Ishikawa (cell line): ENCODE measurements around the gene RFX2.

Source experiments
- CEBPB ChIP-seq: IDR thresholded peaks from 2 replicates; pipeline ENCODE4 v1.6.1; 2012
- CREB1 ChIP-seq: IDR thresholded peaks from 2 replicates; pipeline ENCODE4 v1.6.1; 2012; ENCODE audit warnings: low read depth
- EGR1 ChIP-seq: IDR thresholded peaks from 2 replicates; pipeline ENCODE4 v1.6.1; 2012
- EP300 ChIP-seq: IDR thresholded peaks from 2 replicates; pipeline ENCODE4 v1.6.1; 2012; ENCODE audit warnings: borderline replicate concordance
- FOXM1 ChIP-seq: IDR thresholded peaks from 2 replicates; pipeline ENCODE4 v1.6.1; 2012; ENCODE audit warnings: low read depth, borderline replicate concordance
- NFIC ChIP-seq: IDR thresholded peaks from 2 replicates; pipeline ENCODE4 v1.6.1; 2012
- RAD21 ChIP-seq: IDR thresholded peaks from 2 replicates; pipeline ENCODE4 v1.6.1; 2012; ENCODE audit warnings: low read depth
- TAF1 ChIP-seq: IDR thresholded peaks from 2 replicates; pipeline ENCODE4 v1.6.1; 2012; ENCODE audit warnings: low read depth, mild to moderate bottlenecking
- TCF12 ChIP-seq: IDR thresholded peaks from 2 replicates; pipeline ENCODE4 v1.6.1; 2012; ENCODE audit warnings: low read depth
- TEAD4 ChIP-seq: IDR thresholded peaks from 2 replicates; pipeline ENCODE4 v1.6.1; 2012
- YY1 ChIP-seq: IDR thresholded peaks from 2 replicates; pipeline ENCODE4 v1.6.1; 2012; ENCODE audit warnings: low read depth
- ZBTB7A ChIP-seq: IDR thresholded peaks from 2 replicates; pipeline ENCODE4 v1.6.1; 2012; ENCODE audit warnings: low read depth
- TF ChIP-seq, protein P1 (sequence below): IDR thresholded peaks from 2 replicates; pipeline ENCODE4 v1.6.1; 2012
- TF ChIP-seq, protein P2 (sequence below): IDR thresholded peaks from 2 replicates; pipeline ENCODE4 v1.6.1; 2012
- TF ChIP-seq, protein P3 (sequence below): IDR thresholded peaks from 2 replicates; pipeline ENCODE4 v1.6.1; 2012; ENCODE audit warnings: low read depth, mild to moderate bottlenecking

RFX2 gene

DNA sequence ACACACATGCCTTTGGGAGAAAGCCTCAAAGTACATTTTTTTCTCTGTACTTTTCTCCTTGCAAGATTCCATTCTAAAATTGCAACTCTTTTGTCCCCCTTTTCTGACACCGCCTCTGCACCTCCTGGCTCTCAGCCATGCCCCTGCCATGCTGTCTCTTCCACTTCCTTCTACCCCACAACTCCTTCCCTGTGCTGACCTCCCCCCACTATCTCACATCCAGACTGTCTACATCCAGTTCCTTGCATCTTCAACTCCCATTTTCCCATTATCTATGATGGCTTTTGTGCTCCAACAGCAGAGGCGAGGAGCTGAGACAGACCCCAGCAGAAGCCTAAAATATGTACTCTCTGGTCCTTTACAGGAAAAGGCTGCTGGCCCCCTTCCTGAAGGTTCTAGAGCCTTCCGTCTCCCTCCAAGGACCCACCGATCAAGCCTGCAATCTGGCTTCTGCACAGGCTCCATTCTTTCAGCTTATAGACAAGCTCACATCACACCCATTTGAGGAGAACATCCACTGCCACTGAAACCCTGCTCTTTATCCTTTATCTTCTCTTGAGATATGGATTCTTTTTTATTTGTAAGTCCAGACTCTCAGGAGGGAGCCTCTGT lies 50.2 kb downstream of the RFX2 start:
- TF ChIP-seq, protein P1, sequence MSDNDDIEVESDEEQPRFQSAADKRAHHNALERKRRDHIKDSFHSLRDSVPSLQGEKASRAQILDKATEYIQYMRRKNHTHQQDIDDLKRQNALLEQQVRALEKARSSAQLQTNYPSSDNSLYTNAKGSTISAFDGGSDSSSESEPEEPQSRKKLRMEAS, result no peak
- TF ChIP-seq NFIC, result no peak
- no peak for TF ChIP-seq FOXM1
- no peak for TF ChIP-seq RAD21
- TF ChIP-seq YY1, result no peak
- TF ChIP-seq, protein P2, sequence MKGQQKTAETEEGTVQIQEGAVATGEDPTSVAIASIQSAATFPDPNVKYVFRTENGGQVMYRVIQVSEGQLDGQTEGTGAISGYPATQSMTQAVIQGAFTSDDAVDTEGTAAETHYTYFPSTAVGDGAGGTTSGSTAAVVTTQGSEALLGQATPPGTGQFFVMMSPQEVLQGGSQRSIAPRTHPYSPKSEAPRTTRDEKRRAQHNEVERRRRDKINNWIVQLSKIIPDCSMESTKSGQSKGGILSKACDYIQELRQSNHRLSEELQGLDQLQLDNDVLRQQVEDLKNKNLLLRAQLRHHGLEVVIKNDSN, result no peak
- no peak for TF ChIP-seq EGR1
- no peak for TF ChIP-seq EP300
- no peak for TF ChIP-seq ZBTB7A
- TF ChIP-seq TEAD4, result no peak
- no peak for TF ChIP-seq CREB1
- TF ChIP-seq TAF1, result no peak
- TF ChIP-seq, protein P3, sequence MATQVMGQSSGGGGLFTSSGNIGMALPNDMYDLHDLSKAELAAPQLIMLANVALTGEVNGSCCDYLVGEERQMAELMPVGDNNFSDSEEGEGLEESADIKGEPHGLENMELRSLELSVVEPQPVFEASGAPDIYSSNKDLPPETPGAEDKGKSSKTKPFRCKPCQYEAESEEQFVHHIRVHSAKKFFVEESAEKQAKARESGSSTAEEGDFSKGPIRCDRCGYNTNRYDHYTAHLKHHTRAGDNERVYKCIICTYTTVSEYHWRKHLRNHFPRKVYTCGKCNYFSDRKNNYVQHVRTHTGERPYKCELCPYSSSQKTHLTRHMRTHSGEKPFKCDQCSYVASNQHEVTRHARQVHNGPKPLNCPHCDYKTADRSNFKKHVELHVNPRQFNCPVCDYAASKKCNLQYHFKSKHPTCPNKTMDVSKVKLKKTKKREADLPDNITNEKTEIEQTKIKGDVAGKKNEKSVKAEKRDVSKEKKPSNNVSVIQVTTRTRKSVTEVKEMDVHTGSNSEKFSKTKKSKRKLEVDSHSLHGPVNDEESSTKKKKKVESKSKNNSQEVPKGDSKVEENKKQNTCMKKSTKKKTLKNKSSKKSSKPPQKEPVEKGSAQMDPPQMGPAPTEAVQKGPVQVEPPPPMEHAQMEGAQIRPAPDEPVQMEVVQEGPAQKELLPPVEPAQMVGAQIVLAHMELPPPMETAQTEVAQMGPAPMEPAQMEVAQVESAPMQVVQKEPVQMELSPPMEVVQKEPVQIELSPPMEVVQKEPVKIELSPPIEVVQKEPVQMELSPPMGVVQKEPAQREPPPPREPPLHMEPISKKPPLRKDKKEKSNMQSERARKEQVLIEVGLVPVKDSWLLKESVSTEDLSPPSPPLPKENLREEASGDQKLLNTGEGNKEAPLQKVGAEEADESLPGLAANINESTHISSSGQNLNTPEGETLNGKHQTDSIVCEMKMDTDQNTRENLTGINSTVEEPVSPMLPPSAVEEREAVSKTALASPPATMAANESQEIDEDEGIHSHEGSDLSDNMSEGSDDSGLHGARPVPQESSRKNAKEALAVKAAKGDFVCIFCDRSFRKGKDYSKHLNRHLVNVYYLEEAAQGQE, result no peak
- TF ChIP-seq TCF12, result no peak
- no peak for TF ChIP-seq CEBPB

DNA sequence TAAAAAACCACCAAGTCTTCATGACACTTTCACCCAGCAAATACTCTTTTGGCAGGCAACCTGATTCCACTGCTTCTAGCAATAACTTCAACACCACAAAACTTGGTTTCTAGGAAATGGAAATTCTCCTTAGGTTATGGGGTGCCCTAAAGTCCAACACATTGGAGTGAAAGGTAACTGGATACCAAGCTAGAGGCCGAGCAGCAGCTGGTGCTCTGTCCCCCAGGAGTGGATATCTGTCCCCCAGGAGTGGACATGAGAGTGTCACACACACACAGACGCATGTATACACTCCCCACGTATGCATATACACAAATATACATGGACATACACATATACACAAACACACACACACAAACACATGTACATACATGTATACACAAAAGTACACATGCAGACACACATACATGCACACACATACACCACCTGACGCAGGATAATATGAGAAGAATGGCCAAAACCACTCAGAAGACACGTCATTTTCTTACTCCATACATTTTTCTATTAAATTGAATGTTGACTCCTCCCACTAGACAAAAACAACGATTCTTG lies 50.8 kb downstream of the RFX2 start:
- TF ChIP-seq EGR1 (no peak), TEAD4 (no peak)

DNA sequence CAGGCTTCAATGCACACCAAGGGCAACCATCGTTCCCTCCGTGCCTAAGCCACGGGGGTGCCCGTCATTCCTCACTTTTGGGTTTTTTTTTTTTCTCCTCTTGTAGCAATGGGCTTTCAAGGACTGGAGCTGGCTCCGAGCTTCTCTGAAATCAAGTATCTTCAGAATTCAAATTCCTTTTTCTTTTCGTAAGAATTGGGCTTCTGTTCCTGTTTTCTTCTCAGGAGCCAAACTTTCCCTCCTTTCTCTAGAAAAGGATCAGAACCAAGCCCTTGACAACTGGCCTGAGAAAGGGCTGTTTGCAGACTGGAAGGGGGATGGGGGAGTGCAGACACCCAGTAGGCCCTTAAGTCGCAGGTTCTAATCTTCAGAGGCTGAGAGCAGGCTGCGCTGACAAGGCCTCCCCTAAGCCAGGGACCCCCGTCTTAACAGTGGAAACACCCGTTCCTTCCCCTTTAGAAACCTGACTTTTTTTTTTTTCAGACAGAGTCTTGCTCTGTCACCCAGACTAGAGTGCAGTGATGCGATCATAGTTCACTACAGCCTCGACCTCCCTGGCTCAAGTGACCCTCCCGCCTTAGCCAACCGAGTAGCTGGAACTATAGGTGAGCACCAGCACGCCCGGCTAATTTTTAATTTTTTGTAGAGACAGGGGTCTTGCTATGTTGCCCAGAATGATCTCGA lies 51.6 kb downstream of the RFX2 start:
- TF ChIP-seq FOXM1 (no peak), RAD21 (no peak), CEBPB (no peak), CREB1 (no peak), TEAD4 (no peak)
- TF ChIP-seq, protein P2, result no peak
- TF ChIP-seq, protein P3, result no peak

DNA sequence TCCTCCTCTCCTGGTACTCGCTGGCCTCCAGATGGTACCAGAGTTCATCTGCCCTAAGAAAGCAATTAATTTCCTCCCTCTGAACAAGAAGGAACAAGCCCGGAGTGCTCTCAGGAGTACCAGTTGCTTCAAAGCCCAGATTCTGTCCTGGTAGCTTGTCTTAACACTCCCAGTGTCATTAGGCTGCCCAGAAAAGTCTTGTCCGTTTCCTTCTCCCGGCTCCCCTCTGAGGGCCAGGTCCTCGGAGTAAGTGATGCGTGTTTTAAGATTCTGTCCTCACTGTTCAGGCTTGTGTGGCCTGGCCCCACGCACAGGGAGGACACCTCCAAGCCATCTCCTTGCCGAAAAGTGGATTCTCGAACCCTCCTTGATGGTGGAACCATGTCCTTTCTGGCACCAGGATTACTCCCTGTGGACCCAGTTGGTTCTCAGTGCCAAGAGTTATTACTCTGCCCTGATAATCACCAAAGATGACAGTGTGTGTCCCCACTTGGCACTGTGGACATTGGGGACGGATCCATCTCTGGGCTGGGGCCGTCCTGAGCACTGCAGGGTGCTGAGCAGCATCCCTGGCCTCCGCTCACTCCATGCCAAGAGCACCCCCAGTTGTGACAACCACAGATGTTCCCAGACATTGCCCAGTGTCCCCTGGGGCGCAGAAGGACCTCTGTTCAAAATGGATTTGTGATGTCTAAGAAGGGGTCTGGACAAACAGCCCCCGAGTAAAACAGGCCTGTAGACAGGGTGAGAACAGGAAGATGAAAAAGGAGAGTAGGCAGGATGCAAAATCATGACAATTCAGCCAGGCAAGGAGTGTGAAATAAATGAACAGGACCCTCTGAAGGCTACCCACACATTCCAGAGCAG lies 52.4 kb downstream of the RFX2 start:
- no peak for TF ChIP-seq FOXM1
- TF ChIP-seq, protein P3, result no peak
- no peak for TF ChIP-seq CEBPB
- TF ChIP-seq, protein P1, result no peak
- TF ChIP-seq EGR1, result no peak
- TF ChIP-seq, protein P2, result no peak
- TF ChIP-seq TEAD4, result no peak
- no peak for TF ChIP-seq NFIC
- no peak for TF ChIP-seq EP300
- no peak for TF ChIP-seq RAD21
- TF ChIP-seq TAF1, result no peak
- no peak for TF ChIP-seq YY1
- no peak for TF ChIP-seq CREB1
- no peak for TF ChIP-seq ZBTB7A
